Stromal cell of bone marrow (primary cell): Measurements from ENCODE around the gene SLC34A1.
"Not testable (repeated sequence)": the region's sequence is repeated elsewhere in the genome, so short reads cannot be mapped to it uniquely, and the experiment has no call there.

Experiments
- DNase-seq: peaks from one replicate; pipeline ENCODE4 v3.0.0-alpha.2; 2012; ENCODE audit warnings: low read depth

The SLC34A1 gene, protein sequence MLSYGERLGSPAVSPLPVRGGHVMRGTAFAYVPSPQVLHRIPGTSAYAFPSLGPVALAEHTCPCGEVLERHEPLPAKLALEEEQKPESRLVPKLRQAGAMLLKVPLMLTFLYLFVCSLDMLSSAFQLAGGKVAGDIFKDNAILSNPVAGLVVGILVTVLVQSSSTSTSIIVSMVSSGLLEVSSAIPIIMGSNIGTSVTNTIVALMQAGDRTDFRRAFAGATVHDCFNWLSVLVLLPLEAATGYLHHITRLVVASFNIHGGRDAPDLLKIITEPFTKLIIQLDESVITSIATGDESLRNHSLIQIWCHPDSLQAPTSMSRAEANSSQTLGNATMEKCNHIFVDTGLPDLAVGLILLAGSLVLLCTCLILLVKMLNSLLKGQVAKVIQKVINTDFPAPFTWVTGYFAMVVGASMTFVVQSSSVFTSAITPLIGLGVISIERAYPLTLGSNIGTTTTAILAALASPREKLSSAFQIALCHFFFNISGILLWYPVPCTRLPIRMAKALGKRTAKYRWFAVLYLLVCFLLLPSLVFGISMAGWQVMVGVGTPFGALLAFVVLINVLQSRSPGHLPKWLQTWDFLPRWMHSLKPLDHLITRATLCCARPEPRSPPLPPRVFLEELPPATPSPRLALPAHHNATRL

DNA sequence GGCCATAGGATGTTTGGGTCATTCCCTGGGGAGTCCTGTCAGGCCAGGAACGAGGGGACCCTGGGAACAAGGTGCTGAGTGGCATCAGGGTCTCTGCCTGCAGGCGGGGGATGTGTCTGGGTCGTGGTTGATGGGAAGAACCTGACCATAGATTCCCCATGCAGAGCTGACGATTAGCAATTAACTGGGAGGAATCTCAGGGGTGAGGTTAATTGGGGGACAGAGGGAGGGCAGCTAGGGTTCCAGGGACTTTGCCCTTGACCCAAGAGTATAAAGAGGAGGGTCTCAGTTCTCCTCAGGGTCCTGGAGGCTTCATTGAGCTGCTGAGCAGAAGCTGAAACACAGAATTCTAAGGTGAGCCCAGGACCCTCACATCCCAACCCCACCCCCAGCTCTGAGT is at the start of gene SLC34A1:
Gene SLC34A1, plus strand, starts transcription at position 301 of the 400 bp plus-strand sequence. CDS start 1,308 bp downstream, outside the sequence.
- no peak for DNase-seq

DNA sequence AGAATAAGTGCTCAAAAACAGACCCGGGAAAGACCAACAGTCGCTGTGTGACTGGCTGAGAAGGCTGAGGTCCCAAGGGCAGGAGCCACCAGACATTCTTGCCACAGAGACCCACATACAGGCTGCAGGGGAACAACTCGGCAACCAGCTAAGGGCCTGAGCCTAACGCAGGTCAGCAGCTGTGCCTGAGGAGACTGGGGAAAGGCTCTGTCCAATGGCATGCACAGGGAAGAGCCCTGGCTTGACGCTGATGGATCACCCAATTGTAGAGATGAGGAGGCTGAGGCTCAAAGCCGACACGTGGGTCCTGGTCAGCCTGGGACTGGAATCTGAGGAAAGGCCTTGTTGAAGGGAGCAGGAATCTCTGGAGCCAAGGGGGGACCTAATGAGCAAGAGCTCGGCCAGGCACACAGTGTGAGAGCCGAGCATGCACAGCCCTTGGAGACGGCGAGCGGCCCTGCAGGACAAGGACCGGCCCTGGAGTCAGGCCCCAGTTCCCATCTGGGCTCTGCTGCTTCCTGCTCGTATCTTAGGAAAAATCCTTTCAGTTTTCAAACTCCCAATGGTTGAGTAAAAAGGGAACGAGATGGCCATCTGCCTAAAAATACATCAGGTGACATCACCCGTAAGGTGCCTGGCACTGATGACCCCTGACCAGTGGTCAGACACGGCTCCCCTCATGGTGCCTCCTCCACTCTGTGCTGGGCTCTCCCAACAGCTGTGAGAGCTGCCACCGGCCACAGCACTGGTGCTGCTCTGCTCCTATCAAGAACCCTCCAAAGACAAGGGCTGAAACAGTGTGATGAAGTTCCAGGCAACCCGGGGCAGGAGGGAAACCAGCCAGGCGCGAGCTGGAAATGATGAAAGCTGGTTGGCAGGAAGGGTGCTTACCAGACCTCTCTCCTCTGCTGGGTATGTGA is 49.2 kb upstream of the SLC34A1 start:
- no peak for DNase-seq

DNA sequence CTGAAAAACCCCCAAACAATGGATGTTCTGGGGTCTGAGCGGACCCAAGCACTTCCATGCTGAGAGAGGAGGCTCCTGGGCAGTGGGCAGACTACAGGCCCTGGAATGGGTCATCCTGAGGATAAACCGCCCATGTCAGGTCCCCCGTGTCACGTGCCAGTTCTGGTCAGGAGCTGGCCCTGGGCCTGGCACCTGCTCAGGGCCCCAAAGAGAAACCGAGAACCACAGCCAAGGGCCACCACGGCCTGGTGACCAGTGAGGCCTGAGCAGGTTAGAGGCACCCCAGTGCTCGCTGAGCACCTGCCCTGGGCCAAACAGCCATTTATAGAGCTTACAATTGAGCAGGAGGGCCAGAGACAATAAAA is 48.6 kb upstream of the SLC34A1 start:
- DNase-seq, result no peak

GRCh38 chr5:177336112-177336511 is 48.1 kb upstream of the SLC34A1 start:
- DNase-seq, result no peak

- DNase-seq, result no peak
These were observed 47.4 kb upstream of the SLC34A1 start for GRCh38 chr5:177336603-177337494.

GRCh38 chr5:177338251-177339106 is 45.8 kb upstream of the SLC34A1 start:
- DNase-seq, result no peak

DNA sequence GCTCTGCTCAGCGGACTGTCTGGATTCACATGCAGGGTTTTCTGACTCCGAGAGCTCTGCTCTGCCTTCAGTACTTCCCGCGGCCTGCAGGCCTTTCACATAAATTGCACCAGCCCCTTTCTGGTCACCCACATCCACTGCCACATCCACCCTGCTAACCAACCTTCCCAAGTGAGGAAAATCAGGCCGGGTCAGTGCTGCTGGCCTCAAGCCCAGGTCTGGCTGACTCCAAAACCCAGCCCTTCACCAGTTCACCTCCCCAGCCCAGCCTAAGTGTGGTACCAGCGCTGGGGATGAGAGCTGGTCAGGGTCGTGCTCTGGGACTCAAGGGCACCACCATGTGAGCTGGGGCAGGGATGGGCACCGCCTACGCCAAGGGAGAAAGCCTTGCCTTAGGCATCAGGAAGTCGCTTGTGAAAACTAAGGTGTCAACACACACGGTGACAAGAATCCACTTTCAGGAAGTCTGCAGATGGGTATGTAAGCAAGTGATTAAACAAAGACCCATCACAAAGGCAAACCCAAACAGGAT is 45.1 kb upstream of the SLC34A1 start:
- no peak for DNase-seq

DNA sequence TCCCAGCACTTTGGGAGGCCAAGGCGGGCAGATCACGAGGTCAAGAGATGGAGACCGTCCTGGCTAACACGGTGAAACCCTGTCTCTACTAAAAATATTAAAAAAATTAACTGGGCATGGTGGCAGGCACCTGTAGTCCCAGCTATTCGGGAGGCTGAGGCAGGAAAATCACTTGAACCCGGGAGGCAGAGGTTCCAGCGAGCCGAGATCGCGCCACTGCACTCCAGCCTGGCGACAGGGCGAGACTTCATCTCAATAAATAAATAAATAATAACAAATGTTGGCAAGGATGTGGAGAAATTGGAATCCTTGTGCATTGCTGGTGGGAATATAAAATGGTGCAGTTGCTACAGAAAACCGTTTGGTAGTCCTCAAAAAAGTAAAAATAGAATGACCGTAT is 41.2 kb upstream of the SLC34A1 start:
- not testable (repeated sequence) for DNase-seq

DNA sequence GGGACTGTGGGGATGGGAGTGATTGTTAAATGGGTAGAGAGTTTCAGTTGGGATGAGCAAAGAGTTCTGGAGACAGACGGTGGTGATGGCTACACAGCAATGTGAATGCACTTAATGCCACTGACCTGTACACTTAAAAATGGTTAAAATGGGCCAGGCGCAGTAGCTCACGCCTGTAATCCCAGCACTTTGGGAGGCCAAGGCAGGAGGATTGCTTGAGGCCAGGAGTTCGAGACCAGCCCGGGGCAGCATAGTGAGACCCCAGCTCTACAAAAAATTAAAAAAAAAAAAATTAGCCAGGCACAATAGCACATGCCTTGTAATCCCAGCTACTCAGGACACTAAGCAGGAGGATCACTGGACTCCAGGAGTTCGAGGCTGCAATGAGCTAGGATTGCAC is 40.5 kb upstream of the SLC34A1 start:
- DNase-seq, result no peak

GRCh38 chr5:177344891-177345290 is 39.3 kb upstream of the SLC34A1 start:
- no peak for DNase-seq

- no peak for DNase-seq
These were observed 37.4 kb upstream of the SLC34A1 start for GRCh38 chr5:177346820-177347219.

DNA sequence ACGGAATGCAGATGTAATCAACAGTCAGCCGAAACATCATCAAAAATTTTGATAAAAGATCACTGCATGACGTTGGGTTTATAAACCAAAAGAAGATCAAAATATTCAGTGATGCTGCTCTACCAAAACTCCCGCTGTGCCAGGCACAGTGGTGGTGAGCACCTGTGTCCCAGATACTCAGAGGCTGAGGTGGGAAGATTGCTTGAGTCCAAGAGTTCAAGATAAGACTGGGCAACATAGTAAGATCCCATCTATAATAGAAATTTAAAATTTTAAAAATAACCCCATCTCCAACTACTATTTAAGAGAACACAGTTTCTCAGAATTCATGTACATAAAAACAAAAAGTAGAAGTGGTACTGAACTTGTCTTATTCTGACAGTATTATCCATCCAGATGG is 36.5 kb upstream of the SLC34A1 start:
- no peak for DNase-seq

GRCh38 chr5:177349362-177349647 is 34.9 kb upstream of the SLC34A1 start:
- DNase-seq, result no peak

GRCh38 chr5:177349762-177350161 is 34.5 kb upstream of the SLC34A1 start:
- no peak for DNase-seq

DNA sequence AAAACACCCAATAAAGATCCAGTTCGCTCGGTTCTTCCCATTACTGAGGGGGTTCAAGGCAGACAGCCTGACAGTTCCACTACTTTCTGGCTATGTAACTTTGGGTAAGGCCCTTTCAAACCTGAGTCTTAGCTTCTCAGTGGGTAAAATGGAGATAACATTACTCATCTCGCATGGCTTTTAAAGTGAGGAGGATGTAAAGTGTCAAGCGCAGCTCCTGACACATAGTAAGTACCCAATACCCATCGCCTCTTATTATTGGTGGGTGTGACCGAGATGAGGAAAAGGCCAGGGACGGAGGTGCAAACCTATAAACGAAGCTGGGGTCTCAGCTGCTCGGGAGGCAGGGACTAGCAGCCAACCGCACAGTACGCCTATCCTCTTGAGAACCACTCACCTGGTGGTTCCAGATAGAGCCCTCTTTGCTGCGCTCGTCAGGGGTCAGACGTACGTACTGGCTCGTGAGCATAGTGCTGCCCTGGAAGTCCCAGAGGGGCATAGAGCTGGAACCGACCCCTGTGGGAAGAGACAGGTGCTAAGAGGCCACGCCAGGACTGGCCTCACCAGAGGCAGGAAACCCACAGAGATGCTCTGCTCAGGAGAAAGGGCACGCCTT is 33.4 kb upstream of the SLC34A1 start:
- DNase-seq, result no peak

DNA sequence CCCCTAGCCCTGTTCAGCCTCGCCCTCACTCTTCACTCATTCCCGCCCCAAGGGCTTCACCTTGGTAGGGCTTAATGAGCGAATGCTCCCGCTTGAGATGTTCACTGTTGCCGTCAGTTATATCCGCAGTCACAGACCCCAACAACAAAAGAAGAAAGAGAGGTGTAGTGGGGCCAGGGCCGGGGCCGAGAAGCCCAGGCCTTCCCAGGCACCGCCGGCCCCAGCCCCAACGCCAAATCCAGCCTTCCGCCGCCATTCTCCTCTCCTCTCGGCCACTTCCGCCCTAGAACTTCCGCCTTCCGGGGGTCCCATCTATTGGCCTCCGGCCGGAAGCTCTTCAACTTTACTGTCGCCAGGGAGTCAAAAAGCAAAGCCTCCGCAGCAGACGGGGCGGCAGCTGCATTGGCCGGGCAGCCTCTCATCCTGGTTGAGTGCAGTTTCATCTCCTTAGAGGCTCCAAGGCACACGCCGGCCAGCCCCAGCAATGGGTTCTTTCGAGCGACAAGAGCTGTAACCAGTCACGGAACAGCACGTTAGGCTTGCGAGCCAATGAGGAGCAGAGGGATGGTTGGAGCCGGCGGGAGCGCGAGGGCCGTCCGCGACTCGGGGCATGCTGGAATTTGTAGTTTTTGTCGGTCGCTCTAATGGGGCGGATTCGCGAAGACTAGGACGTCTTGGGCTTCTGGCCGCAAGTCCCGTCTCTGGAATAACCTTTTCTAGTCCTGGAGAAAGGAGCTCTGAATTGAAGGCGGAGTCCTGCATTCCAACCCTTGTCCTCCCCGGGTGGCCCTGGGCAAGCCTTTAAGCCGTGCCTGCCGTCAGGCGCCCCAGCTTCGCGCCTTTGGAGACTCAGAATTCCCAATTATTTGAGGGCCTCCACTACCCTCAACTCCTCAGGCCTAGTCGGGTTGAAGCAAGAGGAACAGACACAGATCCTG is 32.6 kb upstream of the SLC34A1 start, which contains the start of gene LMAN2:
Gene LMAN2, minus strand, starts transcription at position 277 of the 938 bp plus-strand sequence. Its CDS starts 21 bp downstream, at position 256.
- DNase-seq, result peak; percentile 96

GRCh38 chr5:177353093-177353492 is 31.1 kb upstream of the SLC34A1 start:
- DNase-seq, result no peak

DNA sequence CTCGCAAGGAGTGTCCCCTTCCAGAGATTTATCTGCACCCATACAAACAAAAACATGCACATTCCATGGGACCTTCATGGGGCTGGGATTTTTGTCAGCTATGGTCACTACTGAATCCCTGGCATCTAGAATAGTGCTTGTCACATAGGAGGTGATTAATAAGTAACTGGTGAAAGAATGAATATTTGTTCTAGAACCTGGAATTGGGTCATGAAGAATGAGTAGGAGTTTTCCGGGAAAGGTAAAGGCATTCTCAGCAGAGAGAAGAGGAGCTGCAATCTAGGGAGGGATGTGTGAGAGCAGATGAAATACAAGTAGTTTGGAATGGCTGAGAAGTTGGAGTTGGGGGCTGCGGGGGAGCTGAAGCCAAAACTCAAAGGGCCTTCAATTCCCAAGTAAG is 30.0 kb upstream of the SLC34A1 start:
- DNase-seq, result no peak

GRCh38 chr5:177354711-177355110 is 29.5 kb upstream of the SLC34A1 start:
- DNase-seq, result no peak
